ENCODE data around the gene CIBAR2. TPM values are rescaled to one million over a fixed set of nuclear protein-coding genes. Genes with fewer than 3 reads are reported as not detected.

The CIBAR2 gene
- total and polyA plus RNA-seq, 9 of the 15 experiments (the other 6 are each of a cell fraction or from before 2014, with no cell fraction given), result not detected

- Histone ChIP-seq H3K9me1 (ENCODE audit: control insufficient read depth, insufficient read depth, low read length) (no peaks in the 10 kb centered on the region), H2AFZ (ENCODE audit: low read depth, low read length) (no peak overlapping the region), H3K27me3 (ENCODE audit: control insufficient read depth in 2 of 2, insufficient read depth in 2 of 2, low read length in 2 of 2) (peaks cover 46 to 58% of the 10 kb centered on the region in 2 experiments), H3K9ac (ENCODE audit: insufficient read depth in 1 of 2, low read depth in 2 of 2, low read length in 2 of 2) (no peak overlapping the region), H3K79me2 (ENCODE audit: control insufficient read depth, insufficient read depth, low read length) (no peaks in the 10 kb centered on the region), H4K20me1 (replicated peaks; ENCODE audit: control insufficient read depth, insufficient read depth, low read length) (peaks cover 13% of the 10 kb centered on the region; the same call in 1 of the 2 replicates), H3K4me2 (ENCODE audit: insufficient read depth, low read length) (no peak overlapping the region), H3K36me3 (ENCODE audit: control insufficient read depth, insufficient read depth, low read length) (peaks cover 5% of the 10 kb centered on the region; the same call in 1 of the 3 replicates), H3K27ac (ENCODE audit: extremely low read depth, low read depth, low read length) (no peak overlapping the region), H3K9me3 (replicated peaks; ENCODE audit: control insufficient read depth, insufficient read depth, low read depth, low read length) (no peaks in the 10 kb centered on the region), H3K4me3 (no peak overlapping the region), H3K4me1 (replicated peaks in 1 of 2; ENCODE audit: control insufficient read depth in 2 of 2, insufficient read depth in 2 of 2, low read length in 2 of 2) (peaks cover 9 to 35% of the 10 kb centered on the region in 2 experiments; a peak in 3 of 5 replicates)
- WGBS (ENCODE audit: insufficient coverage, low coverage, missing lambda C conversion rate), result 2% methylated on average over 13 of the region's 13 CpGs
- ATAC-seq (peak; percentile 76), FAIRE-seq (peak; percentile 82), DNase-seq (ENCODE audit: extremely low read depth in 1 of 4, low spot score in 3 of 4) (peak; percentile 63 to 78 (median 68))
- intact Hi-C loops (cut with micrococcal nuclease), result loop anchor here (5.0 kb wide), 1 partner anchor 36 kb away; no protein-coding TSS in a partner anchor
- ChIA-PET CTCF (ENCODE audit: low intra/inter-chr PET ratio) (interaction anchor here (0.6 kb wide), 1 partner anchor 37 kb away, joined by 3 read pairs; no protein-coding TSS in a partner anchor), POLR2A (no interaction called here)
- in situ Hi-C loops (cut with MboI), result no loop called here
- no TSS peak for BruUV-seq (replicated peaks)
- TF ChIP-seq TFAP4 (CRISPR knock-in tag; IDR thresholded peaks at IDR 0.05; ENCODE audit: borderline replicate concordance) (0 out of 2 replicates have a peak, but pooled peaks have one; percentile 13), NRF1 (conservative IDR thresholded peaks at IDR 0.05 in 1 of 2, IDR thresholded peaks at IDR 0.05 in 1 of 2) (0 out of 4 replicates have a peak, but pooled peaks of 1 of the 2 experiments have one; percentile 11), ZNF347 (CRISPR knock-in tag; IDR thresholded peaks at IDR 0.05; ENCODE audit: low read depth) (no peak), CHD1 (IDR thresholded peaks at IDR 0.05; ENCODE audit: low read length) (no peak), CREB1 (IDR thresholded peaks at IDR 0.05) (no peak), CREB1 (CRISPR knock-in tag; IDR thresholded peaks at IDR 0.05) (peak; percentile 16; the same call in 1 of the 2 replicates), SAFB2 (IDR thresholded peaks at IDR 0.05; ENCODE audit: borderline replicate concordance, low read depth, low read length, severe bottlenecking) (no peak), FOXK1 (CRISPR knock-in tag; IDR thresholded peaks at IDR 0.05; ENCODE audit: borderline replicate concordance) (no peak), TEAD2 (tag; IDR thresholded peaks at IDR 0.05) (no peak), NBN (IDR thresholded peaks at IDR 0.05; ENCODE audit: low read depth) (0 out of 2 replicates have a peak, but pooled peaks have one; percentile 29), SUPT5H (IDR thresholded peaks at IDR 0.05) (peak; percentile 32; the same call in 1 of the 2 replicates), ZNF75A (CRISPR knock-in tag; IDR thresholded peaks at IDR 0.05) (no peak), CTCFL (IDR thresholded peaks at IDR 0.05; ENCODE audit: borderline replicate concordance, insufficient read depth, low read depth, low read length, poor library complexity, severe bottlenecking) (peak; percentile 20), PRDM10 (IDR thresholded peaks at IDR 0.05; ENCODE audit: partially characterized antibody) (peak; percentile 80), NR1H2 (CRISPR knock-in tag; IDR thresholded peaks at IDR 0.05) (no peak), ZBTB1 (CRISPR knock-in tag; IDR thresholded peaks at IDR 0.05; ENCODE audit: borderline replicate concordance, low read depth) (0 out of 2 replicates have a peak, but pooled peaks have one; percentile 40)
Observed at GRCh38 chr16:85093705-85094104, 18.6 kb downstream of the CIBAR2 start.

Measured in K562 (cell line).